Activated T-helper 1 cell treated with anti-CD3 and anti-CD28 coated beads, Interleukin-2, amount 50 U/mL, for 16 hours (primary cell): Measurements from ENCODE around the gene NR2F6.

ENCODE experiments used
- DNase-seq, 2 donors: peaks; one replicate each; pipeline ENCODE4 v3.0.0-alpha.2; 2020; ENCODE audit warnings: low read depth in 1 of 2, low spot score in 1 of 2

The NR2F6 gene

GRCh38 chr19:17240062-17240752, 5.5 kb downstream of the NR2F6 start:
- no peak for DNase-seq

GRCh38 chr19:17237747-17238706, 7.7 kb downstream of the NR2F6 start:
- no peak for DNase-seq

- DNase-seq: no peak
Observed at GRCh38 chr19:17236811-17237543, 8.7 kb downstream of the NR2F6 start.

GRCh38 chr19:17235971-17236777, 9.5 kb downstream of the NR2F6 start:
- DNase-seq: no peak

GRCh38 chr19:17235300-17235970, 10.3 kb downstream of the NR2F6 start:
- DNase-seq: peak; percentile 50 to 69

GRCh38 chr19:17234911-17235299, 10.8 kb downstream of the NR2F6 start:
- peak in 1 of 2 donors; percentile 47 for DNase-seq

- no peak for DNase-seq
Observed at GRCh38 chr19:17232258-17232657, 13.5 kb downstream of the NR2F6 start.

GRCh38 chr19:17229890-17230289, 15.8 kb downstream of the NR2F6 start:
- no peak for DNase-seq

GRCh38 chr19:17227798-17228367, 17.8 kb downstream of the NR2F6 start:
- DNase-seq: no peak

GRCh38 chr19:17226002-17226933, 19.5 kb downstream of the NR2F6 start, which contains the start of gene OCEL1:
OCEL1 (plus strand) TSS chr19:17226226; CDS start chr19:17226248, 22 bp downstream.
- DNase-seq: peak; percentile 92 to 94

GRCh38 chr19:17225053-17225452, 20.7 kb downstream of the NR2F6 start:
- DNase-seq: no peak

GRCh38 chr19:17220207-17220758, 25.4 kb downstream of the NR2F6 start:
- DNase-seq: no peak

GRCh38 chr19:17219286-17219685, 26.4 kb downstream of the NR2F6 start:
- DNase-seq: no peak

- DNase-seq: no peak
Observed at GRCh38 chr19:17216058-17216670, 29.6 kb downstream of the NR2F6 start.

GRCh38 chr19:17215127-17215971, 30.4 kb downstream of the NR2F6 start, which contains the start of gene USE1:
USE1 (plus strand) TSS chr19:17215357; CDS start chr19:17215406, 49 bp downstream.
- DNase-seq: peak; percentile 72 to 77

- no peak for DNase-seq
Observed at GRCh38 chr19:17214508-17215126, 31.1 kb downstream of the NR2F6 start.
